DOHH2 (cell line): ENCODE results near the gene PIWIL1.

Experiments
- CTCF ChIP-seq: fragments of 200-600 bp; sonication (generic); IDR thresholded peaks from one replicate; pipeline ENCODE4 v1.5.1; 2014; ENCODE audit warnings: antibody characterized with exemption, mild to moderate bottlenecking, low read depth, low read length; ENCODE audit not compliant: poor library complexity, severe bottlenecking
- EZH2phosphoT487 ChIP-seq: fragments of 200-600 bp; sonication (generic); IDR thresholded peaks from 2 replicates; pipeline ENCODE4 v1.6.1; 2017; ENCODE audit warnings: borderline replicate concordance, mild to moderate bottlenecking, antibody characterized with exemption, low read length, moderate library complexity, mixed read lengths

- no peak for TF ChIP-seq CTCF
- TF ChIP-seq EZH2phosphoT487: no peak
Measured at GRCh38 chr12:130288206-130288605, 49.5 kb upstream of the PIWIL1 start.
